HFF-Myc (cell line): ENCODE measurements around the gene BLM.
"Not testable (repeated sequence)": the region's sequence is repeated elsewhere in the genome, so short reads cannot be mapped to it uniquely, and the experiment has no call there.

ENCODE experiments used
- DNase-seq: peaks from one replicate; pipeline ENCODE4 v3.0.0-alpha.2; 2011; ENCODE audit warnings: low read depth; ENCODE audit errors: extremely low read depth
- H3K4me3 ChIP-seq: replicated peaks from 2 replicates; pipeline ENCODE4 v1.5.1; 2011; ENCODE audit warnings: low read depth, mild to moderate bottlenecking, control low read depth, low read length
- CTCF ChIP-seq: IDR thresholded peaks from 2 replicates; pipeline ENCODE4 v1.5.1; 2012; ENCODE audit warnings: mild to moderate bottlenecking, low read depth, low read length, control low read depth; ENCODE audit errors: missing control alignments

The BLM gene

GRCh38 chr15:90823455-90823974, 106.4 kb downstream of the BLM start:
- DNase-seq, result no peak
- no peak for TF ChIP-seq CTCF
- no peak overlapping the region for H3K4me3 ChIP-seq

GRCh38 chr15:90825115-90825899, 108.2 kb downstream of the BLM start:
- H3K4me3 ChIP-seq, DNase-seq: not testable (repeated sequence)

GRCh38 chr15:90826206-90826885, 109.2 kb downstream of the BLM start:
- H3K4me3 ChIP-seq, DNase-seq: not testable (repeated sequence)

- no peak for DNase-seq
- no peak for TF ChIP-seq CTCF
- no peak overlapping the region for H3K4me3 ChIP-seq
Observed at GRCh38 chr15:90826886-90827435, 109.8 kb downstream of the BLM start.

- DNase-seq, result no peak
- H3K4me3 ChIP-seq, result no peak overlapping the region
- TF ChIP-seq CTCF, result no peak
Observed at GRCh38 chr15:90828111-90828510, 111.0 kb downstream of the BLM start.

- TF ChIP-seq CTCF, result no peak
- DNase-seq, result no peak
- no peak overlapping the region for H3K4me3 ChIP-seq
Observed at GRCh38 chr15:90829126-90829525, 112.0 kb downstream of the BLM start.

- TF ChIP-seq CTCF, result no peak
- no peak overlapping the region for H3K4me3 ChIP-seq
- DNase-seq, result no peak
Observed at GRCh38 chr15:90829942-90830440, 112.8 kb downstream of the BLM start.
